GM21528 (cell line): ENCODE data around the gene CEACAM19.

Experiments used
- ATAC-seq: cut with Tn5 transposase; IDR thresholded peaks from one replicate; pipeline ENCODE4 v1.9.1; 2021; ENCODE audit warnings: mild to moderate bottlenecking, moderate library complexity; ENCODE audit not compliant: unreplicated experiment, low FRiP score

The CEACAM19 gene

GRCh38 chr19:44644402-44645016, 26.8 kb upstream of the CEACAM19 start:
- no peak for ATAC-seq

GRCh38 chr19:44645407-44646048, 25.8 kb upstream of the CEACAM19 start:
- ATAC-seq = no peak

- ATAC-seq = no peak
Observed at GRCh38 chr19:44646049-44646416, 25.2 kb upstream of the CEACAM19 start.

GRCh38 chr19:44647144-44647543, 24.1 kb upstream of the CEACAM19 start:
- no peak for ATAC-seq

GRCh38 chr19:44648631-44649251, 22.5 kb upstream of the CEACAM19 start:
- no peak for ATAC-seq

- ATAC-seq = no peak
Observed at GRCh38 chr19:44649578-44650145, 21.6 kb upstream of the CEACAM19 start.

- no peak for ATAC-seq
Observed at GRCh38 chr19:44653343-44653742, 17.9 kb upstream of the CEACAM19 start.

GRCh38 chr19:44653977-44654774, 17.1 kb upstream of the CEACAM19 start:
- ATAC-seq = peak; percentile 72

- ATAC-seq = no peak
Observed at GRCh38 chr19:44657211-44657921, 13.9 kb upstream of the CEACAM19 start.

- no peak for ATAC-seq
Observed at GRCh38 chr19:44658069-44658733, 13.1 kb upstream of the CEACAM19 start.

GRCh38 chr19:44660081-44660480, 11.2 kb upstream of the CEACAM19 start:
- ATAC-seq = no peak

GRCh38 chr19:44661205-44661604, 10.1 kb upstream of the CEACAM19 start:
- ATAC-seq = no peak

GRCh38 chr19:44661904-44662303, 9.4 kb upstream of the CEACAM19 start:
- no peak for ATAC-seq

GRCh38 chr19:44662691-44663385, 8.4 kb upstream of the CEACAM19 start:
- ATAC-seq = no peak

- no peak for ATAC-seq
Observed at GRCh38 chr19:44663996-44664395, 7.3 kb upstream of the CEACAM19 start.

GRCh38 chr19:44664976-44665375, 6.3 kb upstream of the CEACAM19 start:
- no peak for ATAC-seq

GRCh38 chr19:44666852-44667556, 4.3 kb upstream of the CEACAM19 start:
- no peak for ATAC-seq

- no peak for ATAC-seq
Observed at GRCh38 chr19:44668985-44669764, 2.1 kb upstream of the CEACAM19 start.
